Fibroblast of villous mesenchyme (primary cell): ENCODE results near the gene GJA3. TPM values are rescaled to one million over a fixed set of nuclear protein-coding genes. Genes with fewer than 3 reads are reported as not detected.

ENCODE experiments used
- DNase-seq: peaks from one replicate; pipeline ENCODE4 v3.0.0-alpha.2; 2010; ENCODE audit warnings: low read depth
- H3K4me3 ChIP-seq: 2 replicates; pipeline ENCODE4 v1.5.1; 2011; ENCODE audit warnings: low read depth, mild to moderate bottlenecking, low read length
- total RNA-seq: library from RNA; depleted of rRNA; stranded (reverse); fragments of >200 nt; gene quantifications from 2 replicates; pipeline ENCODE4 v1.2.3, GENCODE V29; 2012
- TF ChIP-seq, protein P1 (sequence below): IDR thresholded peaks from 2 replicates; pipeline ENCODE4 v1.5.1; 2012; ENCODE audit warnings: low read depth, mild to moderate bottlenecking, low read length; ENCODE audit not compliant: insufficient read depth

The GJA3 gene
- total RNA-seq, 1 donor = 0.43 TPM

DNA sequence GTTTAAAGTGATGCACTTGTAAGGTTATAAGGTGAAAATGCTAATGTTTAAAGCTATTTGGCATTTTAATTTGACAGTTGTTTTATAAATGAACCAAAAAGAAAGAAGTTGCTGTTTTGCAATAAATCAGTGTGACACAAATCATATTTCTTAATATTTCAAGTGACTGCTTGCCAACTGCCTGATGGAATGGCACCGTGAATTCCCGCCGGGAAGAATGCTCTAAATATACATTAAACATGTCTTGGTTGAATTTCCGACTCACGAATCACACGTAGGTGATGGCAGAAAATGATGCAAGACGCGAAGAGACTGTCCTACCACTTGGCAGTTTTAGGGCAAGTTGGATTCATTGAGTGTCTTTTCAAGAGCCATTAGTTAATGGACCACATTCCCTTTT is 34.9 kb upstream of the GJA3 start:
- H3K4me3 ChIP-seq = no peak overlapping the region
- TF ChIP-seq, protein P1, sequence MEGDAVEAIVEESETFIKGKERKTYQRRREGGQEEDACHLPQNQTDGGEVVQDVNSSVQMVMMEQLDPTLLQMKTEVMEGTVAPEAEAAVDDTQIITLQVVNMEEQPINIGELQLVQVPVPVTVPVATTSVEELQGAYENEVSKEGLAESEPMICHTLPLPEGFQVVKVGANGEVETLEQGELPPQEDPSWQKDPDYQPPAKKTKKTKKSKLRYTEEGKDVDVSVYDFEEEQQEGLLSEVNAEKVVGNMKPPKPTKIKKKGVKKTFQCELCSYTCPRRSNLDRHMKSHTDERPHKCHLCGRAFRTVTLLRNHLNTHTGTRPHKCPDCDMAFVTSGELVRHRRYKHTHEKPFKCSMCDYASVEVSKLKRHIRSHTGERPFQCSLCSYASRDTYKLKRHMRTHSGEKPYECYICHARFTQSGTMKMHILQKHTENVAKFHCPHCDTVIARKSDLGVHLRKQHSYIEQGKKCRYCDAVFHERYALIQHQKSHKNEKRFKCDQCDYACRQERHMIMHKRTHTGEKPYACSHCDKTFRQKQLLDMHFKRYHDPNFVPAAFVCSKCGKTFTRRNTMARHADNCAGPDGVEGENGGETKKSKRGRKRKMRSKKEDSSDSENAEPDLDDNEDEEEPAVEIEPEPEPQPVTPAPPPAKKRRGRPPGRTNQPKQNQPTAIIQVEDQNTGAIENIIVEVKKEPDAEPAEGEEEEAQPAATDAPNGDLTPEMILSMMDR = no peak

GRCh38 chr13:20193907-20194631 is 33.2 kb upstream of the GJA3 start:
- TF ChIP-seq, protein P1 = no peak
- no peak for DNase-seq
- H3K4me3 ChIP-seq = no peak overlapping the region

More for the DNA sequence above, 34.9 kb upstream of the GJA3 start:
- no peak for DNase-seq

- H3K4me3 ChIP-seq = peak overlapping the region; percentile 52
- peak; percentile 16 for DNase-seq
- TF ChIP-seq, protein P1 = no peak
Observed at GRCh38 chr13:20193162-20193906, 32.5 kb upstream of the GJA3 start.

DNA sequence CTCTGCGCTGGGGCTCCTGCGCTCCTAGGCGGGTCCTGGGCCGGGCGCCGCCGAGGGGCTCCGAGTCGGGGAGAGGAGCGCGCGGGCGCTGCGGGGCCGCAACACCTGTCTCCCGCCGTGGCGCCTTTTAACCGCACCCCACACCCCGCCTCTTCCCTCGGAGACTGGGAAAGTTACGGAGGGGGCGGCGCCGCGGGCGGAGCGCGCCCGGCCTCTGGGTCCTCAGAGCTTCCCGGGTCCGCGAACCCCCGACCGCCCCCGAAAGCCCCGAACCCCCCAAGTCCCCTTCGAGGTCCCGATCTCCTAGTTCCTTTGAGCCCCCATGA is 31.9 kb upstream of the GJA3 start, which contains the start of gene GJB2:
Gene GJB2 (minus strand): TSS at position 103 of the 326 bp plus-strand sequence. CDS start 3,357 bp downstream, outside the sequence.
- no peak for DNase-seq
- TF ChIP-seq, protein P1 = no peak
- peak within 1 kb of the TSS; percentile 52 for H3K4me3 ChIP-seq

DNA sequence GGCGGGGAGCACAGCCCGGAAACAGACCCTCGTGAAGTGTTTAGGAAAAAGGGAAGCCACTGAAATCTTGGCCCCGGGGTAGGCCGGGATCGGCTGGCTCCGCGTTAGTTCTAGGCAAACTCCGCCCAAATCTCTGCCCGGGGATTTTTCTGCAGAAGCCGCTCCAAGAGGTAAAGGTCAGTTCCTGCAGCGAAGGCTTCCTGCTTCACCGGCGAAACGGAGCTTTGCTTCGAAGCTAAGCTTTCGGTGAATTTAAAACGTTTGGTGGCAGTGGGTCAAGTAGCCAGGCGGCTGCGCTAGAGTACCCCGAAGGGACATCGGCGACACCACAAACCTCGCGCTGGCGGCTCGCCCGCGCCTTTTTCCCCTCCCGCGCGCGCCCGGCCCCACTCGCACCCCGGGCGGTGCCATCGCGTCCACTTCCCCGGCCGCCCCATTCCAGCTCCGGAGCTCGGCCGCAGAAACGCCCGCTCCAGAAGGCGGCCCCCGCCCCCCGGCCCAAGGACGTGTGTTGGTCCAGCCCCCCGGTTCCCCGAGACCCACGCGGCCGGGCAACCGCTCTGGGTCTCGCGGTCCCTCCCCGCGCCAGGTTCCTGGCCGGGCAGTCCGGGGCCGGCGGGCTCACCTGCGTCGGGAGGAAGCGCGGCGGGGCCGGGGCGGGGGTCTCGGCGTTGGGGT is 31.4 kb upstream of the GJA3 start:
- peak; percentile 8 for DNase-seq
- H3K4me3 ChIP-seq = peak overlapping the region; percentile 52
- TF ChIP-seq, protein P1 = no peak

DNA sequence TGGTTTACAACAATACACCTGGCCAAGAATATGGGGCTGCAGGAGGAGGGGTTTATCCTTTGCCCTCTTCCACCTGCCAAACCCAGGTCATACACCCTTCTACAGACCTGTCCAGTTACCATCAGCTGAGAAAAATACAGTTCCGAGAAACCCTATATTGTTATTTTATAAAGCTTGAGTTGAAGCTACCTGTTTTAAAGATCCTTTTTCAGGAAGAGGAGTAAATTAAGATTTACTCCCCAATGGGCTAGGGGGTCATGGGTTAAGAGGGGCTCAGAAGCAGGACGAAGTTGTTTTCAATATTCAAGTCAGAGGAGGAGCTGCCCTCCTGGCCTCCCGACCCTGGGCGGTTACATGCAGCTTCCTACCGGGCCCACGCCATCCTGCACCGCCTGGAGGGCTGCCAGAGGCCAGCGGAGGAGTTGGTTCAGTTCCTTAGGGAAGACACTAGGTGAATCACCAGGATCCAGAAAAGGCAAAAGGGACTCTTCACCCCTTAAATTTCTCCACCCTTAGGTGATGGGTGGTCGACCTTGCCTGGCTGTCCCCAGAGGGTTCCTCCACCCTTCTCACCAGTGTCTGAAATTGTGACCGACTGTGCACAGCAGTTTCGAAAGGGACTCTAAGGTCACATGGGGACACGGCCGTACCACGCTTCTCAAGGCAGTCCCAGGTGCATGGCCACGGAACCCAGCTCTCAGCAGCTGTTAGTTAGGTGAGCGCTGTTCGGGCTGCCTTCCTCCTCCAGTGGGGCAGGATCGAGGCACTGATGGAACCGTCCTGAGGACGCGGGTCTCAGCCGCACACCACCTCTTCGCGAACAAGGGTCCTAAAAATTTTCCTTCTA is 30.7 kb upstream of the GJA3 start:
- no peak for DNase-seq
- TF ChIP-seq, protein P1 = no peak
- H3K4me3 ChIP-seq = peak overlapping the region; percentile 52
